ENCODE measurements around the gene DYNLRB1.

DYNLRB1 gene

DNA sequence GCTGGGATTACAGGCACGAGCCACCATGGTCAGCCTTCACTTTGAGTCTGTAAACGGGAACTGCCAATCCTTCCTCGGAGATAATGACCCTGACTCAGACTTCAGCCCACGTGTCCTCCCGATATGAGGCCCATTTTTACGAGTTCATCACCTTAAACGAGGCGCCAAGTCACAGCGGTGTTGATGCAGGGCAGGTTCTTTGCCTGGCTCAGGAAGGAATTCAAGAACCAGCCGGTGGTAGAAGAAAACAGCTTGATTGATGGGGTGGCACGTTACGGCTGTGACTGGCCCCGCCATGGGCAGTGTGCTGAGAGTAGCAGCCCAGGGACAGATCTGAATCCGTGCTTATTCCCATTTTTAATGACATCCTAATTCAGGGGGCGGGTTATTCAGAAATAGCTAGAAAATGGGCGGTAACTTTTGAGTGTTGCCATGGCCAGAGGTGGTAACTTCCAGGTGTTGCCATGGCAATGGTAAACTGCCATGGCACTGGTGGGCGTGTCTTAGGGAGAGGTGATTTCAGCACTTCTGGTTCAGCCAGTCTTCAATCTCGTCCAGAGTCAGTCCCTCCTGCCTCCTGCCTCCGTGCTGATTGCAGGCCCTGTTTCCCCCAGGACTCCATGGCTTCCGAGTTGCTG lies 33.2 kb downstream of the DYNLRB1 start:
- no peak overlapping the region for H3K27ac ChIP-seq
- no peak for DNase-seq (ENCODE audit: low read depth, low spot score)

DNA sequence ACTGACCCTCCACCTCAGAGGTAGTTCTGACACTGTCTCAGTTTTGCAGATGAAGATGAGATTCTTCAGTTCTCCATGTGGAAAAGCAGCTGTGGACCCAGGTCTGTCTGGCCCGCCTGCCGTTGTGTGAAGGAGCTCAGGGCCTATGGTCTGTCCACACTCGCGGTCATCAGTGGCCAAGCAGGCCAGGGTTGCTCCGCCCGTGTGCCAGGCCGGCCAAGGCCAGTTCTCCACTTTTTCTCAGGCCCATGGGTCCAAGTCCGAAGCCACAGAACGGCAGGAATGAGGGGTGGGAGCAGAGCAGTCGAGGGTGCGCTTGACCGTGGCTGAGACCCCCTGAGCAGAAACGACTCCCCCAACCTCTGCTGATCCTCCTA lies 33.7 kb downstream of the DYNLRB1 start:
- no peak overlapping the region for H3K27ac ChIP-seq

DNA sequence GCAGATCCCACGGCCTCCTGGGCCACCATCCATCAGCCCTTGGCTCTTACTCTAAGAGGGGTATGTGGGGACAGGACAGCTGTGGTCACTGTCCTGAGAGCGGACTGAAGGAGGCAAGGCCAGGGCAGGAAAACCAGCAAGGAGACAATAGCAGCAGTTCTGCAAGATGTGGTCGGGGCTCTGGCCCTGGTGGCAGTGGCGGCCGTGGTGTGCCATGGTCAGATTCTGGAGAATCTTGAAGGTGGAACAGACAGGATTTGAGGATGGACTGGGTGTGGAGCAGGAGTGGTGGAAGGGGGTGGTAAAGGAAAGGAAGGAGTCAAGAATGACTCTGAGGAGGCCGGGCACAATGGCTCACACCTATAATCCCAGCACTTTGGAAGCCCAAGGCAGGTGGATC lies 36.3 kb downstream of the DYNLRB1 start:
- no peak overlapping the region for H3K27ac ChIP-seq

More for the DNA sequence above, 33.7 kb downstream of the DYNLRB1 start:
- no peak for DNase-seq (ENCODE audit: low read depth, low spot score)

DNA sequence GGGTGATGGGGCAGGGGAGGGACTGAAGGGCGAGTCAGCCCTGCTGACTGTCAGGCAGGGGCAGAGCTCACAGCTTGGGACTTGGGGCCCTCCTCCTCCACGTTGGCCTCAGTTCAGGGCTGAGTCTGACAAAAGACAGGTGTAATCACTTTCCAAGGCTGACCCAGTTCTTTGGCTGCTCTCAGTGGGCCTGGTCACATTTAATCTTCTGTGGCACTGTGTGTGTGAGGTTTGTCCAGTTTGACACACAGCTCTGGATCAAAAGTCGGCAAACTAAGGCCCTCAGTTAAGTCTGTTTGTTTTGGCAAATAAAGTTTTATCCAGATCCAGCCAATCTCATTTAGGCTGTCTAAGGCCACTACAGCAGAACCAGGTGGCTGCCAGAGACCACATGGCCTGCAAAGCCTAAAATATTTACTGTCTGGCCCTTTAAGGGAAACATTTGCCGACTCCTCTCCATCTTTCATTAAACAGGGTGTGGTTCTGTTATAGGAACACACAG lies 37.2 kb downstream of the DYNLRB1 start:
- no peak for DNase-seq (ENCODE audit: low read depth, low spot score)
- H3K27ac ChIP-seq = no peak overlapping the region

More for the DNA sequence above, 36.3 kb downstream of the DYNLRB1 start:
- no peak for DNase-seq (ENCODE audit: low read depth, low spot score)

DNA sequence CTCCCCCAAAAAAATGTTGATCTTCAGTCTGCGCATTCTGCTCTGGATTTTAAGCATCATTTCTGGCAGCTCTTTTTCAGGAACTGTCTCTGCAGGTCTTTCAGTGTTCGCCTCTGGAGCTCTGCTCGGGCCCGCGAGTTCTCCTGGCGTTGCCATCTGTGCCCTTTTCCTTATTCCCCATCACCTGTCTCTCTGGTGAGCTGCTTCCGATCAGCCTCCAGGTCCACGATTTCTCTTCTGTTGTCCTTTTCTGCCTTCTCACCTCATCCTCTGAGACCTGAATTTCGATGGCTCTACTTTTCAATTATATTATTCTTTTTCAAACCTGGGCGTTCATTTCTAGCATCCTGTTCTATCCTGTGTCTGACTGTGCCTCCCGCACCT lies 41.7 kb downstream of the DYNLRB1 start:
- no peak overlapping the region for H3K27ac ChIP-seq
- DNase-seq (ENCODE audit: low read depth, low spot score) = no peak

DNA sequence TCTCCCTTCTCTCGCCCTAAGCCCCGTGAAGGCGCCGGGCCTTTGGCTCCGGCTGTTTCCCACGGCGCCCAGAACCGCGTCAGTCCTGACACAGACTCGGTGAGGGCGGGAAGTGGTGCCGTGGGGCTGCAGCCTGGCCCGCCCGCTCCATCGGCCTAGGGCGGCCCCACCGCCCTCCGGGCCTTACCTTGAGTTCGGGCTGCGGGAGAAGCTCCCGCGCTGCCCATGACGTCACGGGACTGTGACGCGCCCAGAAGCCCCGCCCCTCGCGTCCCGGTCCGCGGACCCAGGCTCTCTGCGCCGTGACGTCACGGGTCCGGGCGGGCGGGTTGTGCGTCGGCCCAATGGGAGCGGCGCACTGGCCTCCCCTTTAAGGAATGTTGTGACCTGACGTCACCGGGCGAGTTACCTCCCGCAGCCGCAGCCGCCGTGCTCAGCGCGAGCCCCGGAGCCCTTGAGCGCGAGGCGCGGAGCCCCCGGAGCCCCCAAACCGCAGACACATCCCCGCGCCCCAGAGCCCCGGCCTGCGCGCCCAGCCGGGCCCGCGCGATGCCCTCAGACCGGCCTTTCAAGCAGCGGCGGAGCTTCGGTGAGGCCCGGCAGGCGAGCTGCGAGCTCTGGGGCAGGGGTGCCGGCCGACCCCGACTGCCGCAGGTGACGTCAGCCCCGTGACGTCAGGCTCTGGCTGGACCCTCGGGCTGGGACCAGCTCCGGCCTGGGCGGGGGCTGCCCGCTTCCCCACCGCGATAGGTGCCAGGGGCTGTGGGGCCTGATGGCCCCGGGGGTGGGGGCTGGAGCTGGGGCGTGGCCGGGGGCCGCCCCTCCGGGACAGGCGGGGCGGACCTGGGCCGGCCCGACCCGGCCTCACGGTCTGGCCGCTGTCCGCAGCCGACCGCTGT lies 42.3 kb downstream of the DYNLRB1 start, which contains the start of gene MAP1LC3A:
Gene MAP1LC3A, plus strand, starts transcription at position 399 of the 899 bp plus-strand sequence. Its CDS starts 151 bp downstream, at position 550.
- peak; percentile 43 for DNase-seq (ENCODE audit: low read depth, low spot score)
- H3K27ac ChIP-seq = peak within 1 kb of the TSS; percentile 20

DNA sequence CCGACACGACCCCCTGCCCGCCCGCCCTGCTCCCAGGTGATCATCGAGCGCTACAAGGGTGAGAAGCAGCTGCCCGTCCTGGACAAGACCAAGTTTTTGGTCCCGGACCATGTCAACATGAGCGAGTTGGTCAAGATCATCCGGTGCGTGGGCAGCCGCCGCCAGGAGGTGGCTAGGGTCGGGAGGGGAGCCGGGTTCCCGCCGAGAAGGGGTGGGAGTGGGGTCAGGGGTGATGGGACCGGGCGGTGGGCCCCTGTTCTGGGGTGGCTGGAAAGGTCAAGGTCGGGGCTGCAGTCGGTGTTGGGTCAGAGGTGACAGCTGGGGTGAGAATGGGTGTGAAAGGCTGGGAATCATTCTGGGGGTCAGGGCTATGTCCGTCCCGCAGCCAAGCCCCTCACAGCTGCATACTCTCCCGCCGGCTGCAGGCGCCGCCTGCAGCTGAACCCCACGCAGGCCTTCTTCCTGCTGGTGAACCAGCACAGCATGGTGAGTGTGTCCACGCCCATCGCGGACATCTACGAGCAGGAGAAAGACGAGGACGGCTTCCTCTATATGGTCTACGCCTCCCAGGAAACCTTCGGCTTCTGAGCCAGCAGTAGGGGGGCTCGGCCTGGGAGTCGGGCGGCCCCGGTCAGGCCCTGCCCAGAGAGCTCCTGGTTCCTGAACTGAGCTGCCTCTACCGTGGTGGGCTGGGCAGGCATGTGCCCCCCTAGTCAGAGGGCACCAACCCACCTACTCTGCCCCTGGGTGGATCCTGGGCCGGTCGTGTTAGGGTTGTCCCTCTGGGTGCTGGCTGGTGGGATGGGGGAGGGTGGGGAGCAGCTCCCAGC lies 43.3 kb downstream of the DYNLRB1 start:
- H3K27ac ChIP-seq = no peak overlapping the region
- no peak for DNase-seq (ENCODE audit: low read depth, low spot score)

DNA sequence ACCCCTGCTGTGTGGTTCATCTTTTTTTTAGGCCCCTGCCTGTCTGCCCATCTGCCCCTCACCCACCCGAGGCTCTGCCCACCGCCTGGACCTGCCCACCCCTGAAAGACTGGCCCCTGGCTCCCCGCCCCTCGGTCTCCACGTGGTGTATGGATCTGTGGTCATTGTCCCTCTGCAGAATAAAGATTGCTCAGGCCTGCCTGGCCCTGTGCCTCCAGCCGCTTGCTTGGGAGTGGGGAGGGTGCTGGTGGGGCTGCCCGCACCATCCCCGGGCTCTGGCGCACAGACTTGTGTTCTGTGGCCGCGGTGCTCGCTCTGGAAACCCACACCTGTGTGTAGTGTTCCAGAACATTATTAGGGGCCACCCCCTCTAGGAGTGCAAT lies 43.9 kb downstream of the DYNLRB1 start:
- DNase-seq (ENCODE audit: low read depth, low spot score) = no peak

DNA sequence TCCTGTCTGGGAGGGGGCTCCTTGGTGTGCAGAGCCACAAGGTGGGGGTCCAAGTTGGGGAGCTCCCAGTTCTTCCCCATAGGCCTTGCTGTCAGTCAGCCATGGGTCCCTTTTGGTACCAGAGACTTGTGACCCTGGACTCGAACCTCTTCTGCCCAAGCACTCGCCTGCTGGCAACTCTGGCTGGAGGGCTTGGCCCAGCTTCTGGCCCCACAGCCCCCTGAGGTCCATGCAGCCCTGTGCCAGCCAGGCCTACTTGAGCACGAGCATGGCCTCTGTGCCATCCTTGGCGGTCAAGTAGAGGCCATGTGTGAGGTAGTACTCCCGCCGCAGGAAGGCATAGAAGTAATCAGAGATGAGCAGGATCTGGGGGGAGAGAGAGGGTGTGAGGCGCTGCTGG lies 44.4 kb downstream of the DYNLRB1 start:
- no peak overlapping the region for H3K27ac ChIP-seq

More for the DNA sequence above, 43.9 kb downstream of the DYNLRB1 start:
- no peak overlapping the region for H3K27ac ChIP-seq

DNA sequence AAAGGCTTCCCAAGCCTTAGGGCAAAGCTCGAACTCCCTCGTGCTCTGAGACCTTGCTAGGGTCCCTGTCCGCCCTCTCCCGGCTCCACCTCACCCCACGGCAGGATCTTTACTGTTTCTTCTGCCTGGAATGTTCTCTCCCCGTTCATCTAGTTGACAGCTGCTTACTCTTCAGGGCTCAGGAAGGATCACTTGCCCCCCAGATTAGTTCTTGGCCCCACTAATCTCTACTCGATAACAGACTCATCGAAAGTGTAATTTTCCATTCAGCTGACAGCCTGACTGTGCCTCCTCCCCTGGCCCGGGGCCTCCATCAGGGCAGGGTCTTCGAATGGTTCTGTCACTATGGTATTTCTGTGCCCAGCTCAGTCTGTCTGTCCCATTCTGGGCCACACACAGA lies 45.4 kb downstream of the DYNLRB1 start:
- no peak overlapping the region for H3K27ac ChIP-seq
- no peak for DNase-seq (ENCODE audit: low read depth, low spot score)

More for the DNA sequence above, 44.4 kb downstream of the DYNLRB1 start:
- DNase-seq (ENCODE audit: low read depth, low spot score) = no peak

DNA sequence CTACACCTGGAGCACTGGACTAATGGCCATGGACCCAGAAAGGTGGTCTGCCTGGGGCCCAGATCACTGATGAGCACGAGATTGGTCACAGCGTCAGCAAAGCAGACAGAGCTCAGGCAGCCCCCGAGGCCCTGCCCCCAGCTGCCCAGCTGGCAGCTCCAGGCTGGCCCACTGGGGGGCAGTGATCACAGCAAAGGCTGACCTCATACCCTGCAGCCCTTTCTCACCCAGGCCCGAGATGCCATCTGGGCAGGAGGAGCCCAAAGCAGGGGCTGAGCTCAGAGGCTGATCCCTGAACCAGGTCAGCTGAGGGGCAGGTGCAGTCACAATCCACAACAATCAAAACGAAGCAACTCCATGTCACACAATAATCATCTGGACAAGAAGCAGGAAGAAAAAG lies 46.4 kb downstream of the DYNLRB1 start:
- H3K27ac ChIP-seq = no peak overlapping the region
- no peak for DNase-seq (ENCODE audit: low read depth, low spot score)

DNA sequence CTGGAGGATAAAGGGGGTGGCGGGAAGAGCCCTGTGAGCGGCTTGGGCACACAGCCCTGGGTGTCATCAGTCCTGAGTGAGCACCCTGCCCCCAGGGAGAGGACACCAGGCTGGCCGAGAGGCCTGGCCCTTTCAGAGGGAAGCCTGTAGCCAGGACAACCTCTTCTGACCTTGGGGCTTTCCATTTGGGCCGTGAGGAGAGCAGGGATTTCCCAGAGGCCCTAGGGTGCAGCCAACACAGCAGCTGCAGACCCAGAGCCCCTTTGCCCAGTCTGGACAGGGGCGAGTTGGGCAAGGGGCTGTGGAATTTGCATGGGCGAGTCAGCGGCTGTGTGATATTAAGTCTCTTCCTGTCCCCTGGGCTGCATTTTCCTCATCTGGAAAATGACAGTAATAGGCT lies 48.6 kb downstream of the DYNLRB1 start:
- no peak overlapping the region for H3K27ac ChIP-seq
- no peak for DNase-seq (ENCODE audit: low read depth, low spot score)

DNA sequence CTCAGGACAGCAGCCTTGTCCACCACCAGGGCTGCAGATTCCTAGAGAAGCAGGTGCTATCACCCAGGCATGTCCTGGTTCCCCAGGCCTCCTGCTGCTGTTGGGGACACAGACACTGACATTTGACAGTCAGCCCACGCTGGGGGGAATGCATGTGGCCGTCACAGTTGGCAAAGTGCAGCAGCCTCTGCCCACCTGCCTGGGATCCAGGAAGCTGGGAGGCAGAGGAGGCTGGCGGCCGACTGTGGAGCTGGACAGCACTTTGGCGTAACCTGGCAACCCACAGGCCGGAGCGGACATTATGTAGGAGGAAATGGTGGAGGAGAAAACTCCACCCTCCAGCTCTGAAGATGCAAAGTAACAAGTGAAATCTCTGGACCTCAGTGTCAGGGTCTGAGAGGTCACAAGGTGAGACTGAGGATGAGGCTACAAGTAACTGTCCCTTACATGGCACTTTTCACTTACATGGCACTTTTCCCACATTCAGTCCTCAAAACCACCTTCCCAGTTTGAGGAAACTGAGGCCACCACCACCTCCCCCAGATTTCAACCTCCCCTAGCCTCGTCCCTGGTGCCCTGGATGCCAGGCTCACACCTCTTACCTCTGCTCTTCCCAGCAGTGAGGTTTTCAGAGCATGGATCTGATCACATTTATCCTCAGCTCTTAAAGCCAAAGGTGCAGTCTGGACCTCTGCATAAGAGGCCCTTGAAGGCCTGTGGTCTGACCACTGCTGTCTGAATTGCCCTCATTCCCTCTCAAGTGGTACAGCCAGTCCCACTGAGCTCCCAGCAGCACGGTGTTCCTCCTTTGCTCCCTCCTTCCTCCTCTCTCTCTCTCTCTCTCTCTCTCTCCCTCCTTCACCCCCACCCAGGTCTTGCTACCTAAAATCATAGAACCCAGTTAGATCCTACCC lies 51.0 kb downstream of the DYNLRB1 start:
- DNase-seq (ENCODE audit: low read depth, low spot score) = no peak
- no peak overlapping the region for H3K27ac ChIP-seq

DNA sequence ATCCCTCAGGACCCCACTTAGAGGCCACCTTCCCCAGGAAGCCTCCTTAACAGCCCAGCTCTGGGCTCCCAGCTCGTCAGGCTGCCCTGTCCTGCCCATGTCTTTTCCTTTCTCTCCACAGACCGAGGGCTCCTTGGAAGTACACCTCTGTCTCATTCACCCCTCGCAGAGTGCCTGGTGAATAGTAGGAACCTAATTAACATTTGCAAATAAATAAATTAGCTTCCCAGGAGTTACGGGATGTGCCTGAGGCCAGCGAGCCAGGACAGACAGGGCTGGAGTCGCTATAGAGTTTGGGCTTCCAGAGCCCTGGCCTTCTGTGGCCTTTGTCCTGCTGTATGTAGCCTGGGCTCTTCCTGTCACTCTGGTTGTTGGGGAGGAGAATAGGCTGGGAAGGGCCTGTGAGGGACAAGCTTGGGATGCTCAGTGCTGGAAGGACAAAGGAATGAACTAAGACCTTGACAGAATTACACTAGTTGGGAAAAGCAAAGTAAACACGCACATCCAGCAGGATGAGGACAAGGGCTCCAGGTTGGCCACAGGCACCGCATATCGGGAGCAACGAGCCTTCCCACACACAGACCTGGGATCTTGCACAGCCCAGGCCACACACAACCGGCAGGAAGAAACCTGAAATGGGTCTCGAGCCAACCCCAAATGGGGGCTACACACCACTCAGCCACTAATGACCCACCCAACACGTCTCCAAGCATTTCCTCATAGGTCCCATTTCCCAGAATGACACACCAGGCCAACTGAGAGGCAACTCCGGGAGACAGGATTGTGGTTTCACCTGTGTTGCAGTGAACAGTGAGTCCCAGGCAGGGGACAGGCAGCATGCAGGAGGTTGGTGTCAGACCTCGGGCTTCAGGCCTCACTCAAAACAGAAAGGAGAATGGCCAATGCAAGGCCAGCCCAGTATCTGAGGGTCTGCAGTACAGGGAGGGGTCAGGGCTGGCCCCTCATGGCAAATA lies 52.0 kb downstream of the DYNLRB1 start:
- H3K27ac ChIP-seq = no peak overlapping the region
- DNase-seq (ENCODE audit: low read depth, low spot score) = no peak

DNA sequence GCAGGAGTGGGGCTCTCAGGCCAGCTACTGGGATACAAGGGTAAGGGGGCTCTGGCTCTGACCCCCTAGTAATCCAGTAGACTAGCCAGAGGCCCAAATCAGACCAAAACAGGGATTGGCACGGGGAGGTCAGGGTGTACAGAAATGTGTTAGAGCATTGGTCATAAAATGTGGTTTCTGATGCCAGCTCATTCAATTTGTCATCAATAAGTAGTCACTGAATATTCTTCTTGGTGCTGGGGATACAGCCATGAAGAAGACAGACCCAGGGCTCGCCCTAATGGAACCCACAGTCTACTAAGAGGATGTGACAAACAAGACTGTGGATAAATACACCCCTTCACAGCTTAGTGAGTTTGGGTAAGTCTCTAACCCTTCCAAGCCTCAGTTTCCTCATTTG lies 53.4 kb downstream of the DYNLRB1 start:
- DNase-seq (ENCODE audit: low read depth, low spot score) = no peak
- H3K27ac ChIP-seq = no peak overlapping the region

DNA sequence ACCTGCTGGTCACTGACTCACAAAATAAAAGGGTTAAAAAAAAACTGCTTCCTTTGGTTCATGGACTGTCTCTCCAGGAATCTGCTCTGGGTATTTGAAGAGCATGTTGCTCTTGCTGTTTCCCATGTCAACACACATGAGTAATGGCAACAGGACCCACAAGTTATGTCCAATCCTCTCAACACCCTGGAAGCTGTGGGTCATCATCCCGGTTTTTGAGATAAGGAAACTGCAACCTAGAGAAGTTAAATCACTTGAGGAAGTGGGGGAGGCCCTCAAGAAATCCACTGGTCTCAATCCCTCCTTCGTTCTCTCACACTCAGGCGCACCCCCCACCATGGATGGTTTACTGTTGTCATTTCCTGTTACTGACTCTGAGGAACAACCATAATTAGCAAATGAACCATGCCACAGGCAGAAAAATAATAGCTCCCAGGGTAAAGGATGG lies 54.7 kb downstream of the DYNLRB1 start:
- no peak overlapping the region for H3K27ac ChIP-seq
- no peak for DNase-seq (ENCODE audit: low read depth, low spot score)

DNA sequence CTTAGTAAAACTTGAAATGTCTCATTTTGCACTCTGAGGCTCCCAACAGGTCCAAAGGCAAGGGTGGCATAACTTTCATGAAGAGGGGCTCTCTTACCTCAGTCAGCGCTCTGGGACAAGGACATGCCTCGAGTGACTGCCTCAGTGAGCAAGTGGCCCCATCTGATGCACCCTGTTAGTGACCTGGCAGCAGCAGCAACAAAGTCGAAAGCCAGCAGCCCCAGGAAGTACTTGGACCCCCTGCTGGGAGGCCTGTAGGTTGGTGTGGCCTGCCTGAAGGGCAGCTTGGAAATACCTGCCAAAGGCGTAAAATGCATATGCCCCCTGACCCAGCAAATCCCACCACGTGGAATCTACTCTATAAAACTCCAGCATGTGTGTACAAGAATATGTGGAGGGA lies 55.5 kb downstream of the DYNLRB1 start:
- no peak overlapping the region for H3K27ac ChIP-seq
- DNase-seq (ENCODE audit: low read depth, low spot score) = no peak

DNA sequence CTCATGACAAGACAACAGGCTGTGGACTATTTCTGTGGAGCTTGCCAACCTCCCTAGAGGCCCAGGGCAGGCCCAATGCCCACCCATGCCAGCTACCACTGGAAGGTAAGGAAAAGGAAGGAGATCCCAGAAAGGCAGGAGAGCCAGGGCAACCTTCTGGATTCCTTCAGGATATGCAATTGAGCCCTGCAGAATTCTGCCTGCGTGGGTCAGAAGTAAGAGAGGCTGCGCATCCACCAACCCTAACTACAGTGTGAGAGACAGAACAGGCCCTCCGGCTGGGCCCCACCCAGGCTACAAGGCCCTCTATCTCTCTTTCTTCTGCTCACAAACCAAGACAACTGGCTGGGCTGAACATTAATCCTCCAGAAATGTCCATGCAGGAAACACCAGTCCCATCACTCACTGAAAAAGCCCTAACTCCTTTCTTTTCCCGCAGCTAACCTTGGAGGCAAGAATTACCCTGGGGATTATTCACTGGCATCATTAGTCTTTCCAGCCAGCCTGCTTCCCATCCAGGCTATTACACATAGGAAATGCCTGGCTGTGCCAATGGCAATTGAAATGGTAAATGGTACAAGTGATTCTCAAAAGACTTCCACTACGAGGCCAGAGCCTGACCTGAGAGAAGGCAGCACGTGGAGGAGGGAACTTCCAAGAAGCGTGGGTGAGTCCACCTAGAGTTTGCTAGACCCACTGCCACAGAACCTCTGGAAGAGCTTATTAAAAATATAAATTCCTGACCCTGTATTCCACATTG lies 57.5 kb downstream of the DYNLRB1 start:
- no peak overlapping the region for H3K27ac ChIP-seq
- DNase-seq (ENCODE audit: low read depth, low spot score) = no peak

All from epithelial cell of prostate (primary cell).